Left forelimb (tissue), 1 donor: ENCODE results near the gene CALCOCO2.
A peak's percentile ranks its signal among the peaks of the same experiment; 100 is the strongest.

Experiments used
- DNase-seq: peaks from one replicate; pipeline ENCODE4 v3.0.0-alpha.2; 2018; ENCODE audit warnings: low spot score

CALCOCO2 gene

DNA sequence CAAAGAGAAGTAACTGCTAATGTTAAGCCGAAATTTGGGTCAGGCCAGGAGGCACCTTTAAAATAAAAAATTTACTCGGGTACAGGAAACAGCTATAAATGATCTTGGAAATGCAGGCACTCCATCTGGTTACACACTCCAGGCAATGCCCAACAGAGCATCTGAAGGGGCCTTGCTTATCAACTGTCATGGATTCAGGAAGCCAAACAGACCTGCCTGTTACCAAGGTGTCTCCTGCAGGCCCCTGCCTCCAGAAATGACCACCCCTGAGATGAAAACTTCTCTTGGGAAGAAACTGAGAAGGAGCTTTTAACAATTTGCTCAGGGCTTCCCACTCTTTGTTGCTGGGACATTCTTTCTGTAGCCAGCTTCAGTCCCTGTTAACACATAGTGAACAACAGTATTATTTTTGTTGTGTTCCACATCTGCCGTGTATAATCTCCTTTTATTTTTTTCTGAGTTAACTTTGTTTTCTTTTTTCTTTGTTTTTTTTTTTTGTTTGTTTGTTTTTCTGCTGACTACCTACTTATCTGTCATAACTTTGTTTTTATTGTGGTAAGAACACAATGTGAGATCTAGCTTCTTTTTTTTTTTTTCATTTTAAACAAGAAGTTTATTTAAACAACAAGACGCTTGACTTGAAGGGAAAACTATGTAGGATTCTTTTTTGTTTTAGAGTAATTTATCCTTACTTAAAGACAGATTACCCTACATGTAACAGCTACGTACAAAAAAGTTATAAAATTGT lies 43.0 kb downstream of the CALCOCO2 start:
- no peak for DNase-seq

GRCh38 chr17:48878920-48879898 lies 48.4 kb downstream of the CALCOCO2 start:
- DNase-seq, result no peak

GRCh38 chr17:48882272-48882671 lies 51.4 kb downstream of the CALCOCO2 start:
- DNase-seq, result no peak

- no peak for DNase-seq
These were observed 52.3 kb downstream of the CALCOCO2 start for GRCh38 chr17:48883171-48883570.

DNA sequence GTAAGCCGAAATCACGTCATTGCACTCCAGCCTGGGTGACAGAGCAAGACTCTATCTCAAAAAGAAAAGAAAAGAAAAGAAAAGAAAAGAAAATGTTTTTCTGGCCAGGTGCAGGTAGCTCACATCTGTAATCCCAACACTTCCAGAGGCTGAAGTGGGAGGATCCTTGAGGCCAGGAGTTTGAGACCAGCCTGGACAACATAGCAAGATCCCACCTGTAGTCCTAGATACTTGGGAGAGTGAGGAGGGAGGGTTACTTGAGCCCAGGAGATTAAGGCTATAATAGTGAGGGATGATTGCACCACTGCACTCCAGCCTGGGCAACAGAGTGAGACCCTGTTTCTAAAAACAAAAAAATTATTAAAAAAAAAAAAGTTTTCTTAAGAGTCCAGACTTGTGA lies 59.3 kb downstream of the CALCOCO2 start:
- no peak for DNase-seq

- DNase-seq, result no peak
These were observed 62.3 kb downstream of the CALCOCO2 start for GRCh38 chr17:48892940-48893645.

DNA sequence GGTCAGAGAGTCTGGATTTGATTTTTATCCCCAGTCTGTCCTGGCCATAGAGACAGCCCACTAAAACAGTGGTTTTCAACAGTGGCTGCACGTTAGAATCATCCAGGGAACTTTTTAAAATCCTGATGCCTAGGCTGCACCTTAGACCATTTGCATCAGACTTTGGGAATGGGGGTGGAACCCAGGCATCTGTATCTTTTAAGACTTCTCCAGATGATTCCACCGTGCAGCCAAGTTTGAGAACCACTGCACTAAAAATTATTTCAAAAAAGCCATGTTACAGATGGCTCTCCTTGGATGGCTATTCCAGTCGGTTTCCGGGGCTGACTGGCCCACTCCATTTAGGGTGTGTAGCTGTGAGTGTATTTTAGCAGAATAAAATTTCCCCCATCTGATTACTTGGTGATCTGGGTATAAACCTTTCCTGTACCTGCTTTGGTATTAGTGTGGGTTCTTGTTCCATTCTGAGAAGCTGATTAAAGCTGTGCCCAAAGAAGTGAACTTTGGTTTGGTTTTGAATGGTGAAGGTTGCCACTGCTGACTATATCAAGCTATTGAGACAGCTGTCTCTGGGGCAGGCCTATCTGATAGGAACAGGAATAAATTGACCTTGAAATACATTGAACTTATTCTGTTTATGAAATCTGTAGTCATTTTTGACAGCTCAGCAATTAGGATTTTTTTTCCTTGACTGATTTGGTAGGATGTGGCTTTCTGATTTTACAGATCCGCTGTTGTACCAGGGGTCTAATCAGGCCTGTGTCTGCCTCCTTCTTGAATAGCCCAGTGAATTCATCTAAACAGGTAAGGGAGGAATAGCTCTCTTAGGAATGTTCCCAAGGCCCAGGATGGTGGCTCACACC lies 63.0 kb downstream of the CALCOCO2 start:
- DNase-seq, result no peak

DNA sequence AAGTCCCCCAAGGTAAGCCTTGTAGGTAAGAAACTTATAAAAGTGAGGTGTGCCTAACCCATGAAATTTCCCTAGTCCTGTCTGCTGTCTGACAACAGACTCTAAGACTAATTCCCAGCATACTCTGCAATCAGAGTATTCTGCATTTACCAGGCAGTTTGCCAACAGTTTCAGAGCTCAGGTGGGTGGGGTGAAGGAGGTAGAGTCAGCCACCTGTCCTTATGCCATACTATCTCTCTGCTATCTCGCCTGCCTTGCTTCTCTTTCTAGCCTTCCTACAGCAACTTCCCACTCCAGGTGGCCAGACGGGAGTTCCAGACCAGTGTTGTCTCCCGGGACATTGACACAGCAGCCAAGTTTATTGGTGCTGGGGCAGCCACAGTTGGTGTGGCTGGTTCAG lies 64.1 kb downstream of the CALCOCO2 start:
- DNase-seq, result no peak

GRCh38 chr17:48901241-48901640 lies 70.4 kb downstream of the CALCOCO2 start:
- DNase-seq, result no peak

GRCh38 chr17:48903401-48903800 lies 72.6 kb downstream of the CALCOCO2 start:
- DNase-seq, result no peak

DNA sequence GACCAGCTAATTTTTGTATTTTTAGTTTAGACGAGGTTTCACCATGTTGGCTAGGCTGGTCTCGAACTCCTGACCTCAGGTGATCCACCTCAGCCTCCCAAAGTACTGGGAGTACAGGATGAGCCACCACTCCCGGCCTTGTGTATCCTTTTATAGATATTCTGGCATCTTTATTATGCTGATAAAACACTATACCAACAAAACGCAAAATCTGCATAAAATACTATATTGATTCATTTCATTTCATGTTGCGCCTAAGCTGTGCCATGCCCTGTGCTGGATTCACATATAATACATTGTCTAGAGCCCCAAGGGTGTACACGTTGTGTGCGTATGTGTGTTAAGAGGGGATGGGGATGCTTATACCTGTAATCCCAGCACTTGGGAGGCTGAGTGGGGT lies 73.6 kb downstream of the CALCOCO2 start:
- no peak for DNase-seq

- no peak for DNase-seq
These were observed 75.2 kb downstream of the CALCOCO2 start for GRCh38 chr17:48905987-48906515.

- no peak for DNase-seq
These were observed 76.8 kb downstream of the CALCOCO2 start for GRCh38 chr17:48907713-48908046.

- DNase-seq, result peak; percentile 98
These were observed 77.4 kb downstream of the CALCOCO2 start, which contains the start of gene UBE2Z for GRCh38 chr17:48908047-48908843. Gene UBE2Z, plus strand, starts transcription at chr17:48908407. Its CDS starts 97 bp downstream, at chr17:48908504.

DNA sequence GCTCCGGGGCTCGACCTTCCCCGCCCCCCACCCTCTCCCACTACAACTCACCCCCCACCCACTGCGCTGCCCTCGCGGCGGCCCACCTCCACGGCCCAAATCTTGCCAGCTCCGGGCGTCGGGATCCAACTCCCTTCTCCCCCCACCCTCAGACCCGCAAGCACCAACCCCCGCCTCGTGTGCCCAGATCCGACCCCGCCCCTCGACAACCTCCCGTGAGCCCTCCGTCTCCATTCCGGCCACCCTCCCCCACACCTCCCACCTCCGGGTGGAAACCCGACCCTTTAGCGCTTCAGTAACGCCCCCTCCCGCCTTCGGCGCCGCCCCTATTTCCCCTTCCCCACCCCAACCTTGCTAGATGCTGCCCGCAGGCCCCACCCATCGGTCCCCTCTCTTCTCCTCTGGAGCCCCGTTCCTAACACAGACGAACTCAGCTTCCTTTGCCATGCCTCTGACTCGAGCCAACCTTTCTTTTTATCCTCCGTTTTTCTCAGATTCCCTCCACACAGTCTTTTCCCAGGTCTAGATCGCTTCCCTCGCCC lies 78.1 kb downstream of the CALCOCO2 start:
- DNase-seq, result peak; percentile 90

DNA sequence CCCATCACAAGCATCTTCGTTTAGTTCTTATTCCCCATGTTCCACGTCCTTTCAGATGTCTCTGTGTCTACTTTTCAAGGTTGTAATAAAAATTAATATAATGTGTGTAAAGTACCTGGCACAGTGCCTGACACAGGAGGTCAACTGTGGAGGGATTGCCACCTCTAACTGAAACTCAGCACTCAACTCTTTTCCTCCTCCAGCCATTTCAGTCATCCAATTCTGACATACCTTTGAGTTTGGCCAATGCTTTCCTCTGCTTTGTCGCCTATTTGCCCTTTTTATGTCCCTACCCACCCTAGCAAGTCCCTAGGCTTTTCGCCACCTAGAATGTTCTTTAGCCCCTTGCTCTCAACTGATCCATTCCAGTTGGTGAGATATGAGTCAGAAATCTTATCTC lies 78.9 kb downstream of the CALCOCO2 start:
- no peak for DNase-seq

GRCh38 chr17:48910370-48910769 lies 79.5 kb downstream of the CALCOCO2 start:
- no peak for DNase-seq

DNA sequence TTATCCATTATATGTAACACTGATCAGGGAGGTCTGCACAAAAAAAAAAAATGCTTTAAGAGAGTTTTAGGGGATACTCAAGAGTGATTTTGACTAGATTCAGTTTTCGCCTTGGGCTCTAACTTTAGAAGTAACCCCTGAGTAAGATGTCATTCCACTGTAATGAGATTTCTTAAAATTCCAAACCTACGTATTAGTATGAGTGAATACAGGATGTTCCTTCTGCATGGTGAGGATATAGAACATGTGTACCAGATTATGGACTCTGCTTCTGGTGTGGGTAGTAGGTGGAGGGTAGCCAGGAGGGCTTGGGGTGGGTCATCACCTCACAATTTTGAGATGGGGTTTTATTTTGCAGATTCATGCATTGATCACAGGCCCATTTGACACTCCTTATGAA lies 81.6 kb downstream of the CALCOCO2 start:
- DNase-seq, result no peak
